ENCODE data around the gene DNAH17. TPM values are rescaled to one million over a fixed set of nuclear protein-coding genes. Genes with fewer than 3 reads are reported as not detected.

DNAH17 gene
- total and polyA plus RNA-seq, 2 of the 13 experiments (the other 11 are each of a cell fraction or from before 2014, with no cell fraction given) = 0.86 to 1.6 TPM

GRCh38 chr17:78493853-78494695 is 83.1 kb downstream of the DNAH17 start (continued):
- TF ChIP-seq, protein P1, sequence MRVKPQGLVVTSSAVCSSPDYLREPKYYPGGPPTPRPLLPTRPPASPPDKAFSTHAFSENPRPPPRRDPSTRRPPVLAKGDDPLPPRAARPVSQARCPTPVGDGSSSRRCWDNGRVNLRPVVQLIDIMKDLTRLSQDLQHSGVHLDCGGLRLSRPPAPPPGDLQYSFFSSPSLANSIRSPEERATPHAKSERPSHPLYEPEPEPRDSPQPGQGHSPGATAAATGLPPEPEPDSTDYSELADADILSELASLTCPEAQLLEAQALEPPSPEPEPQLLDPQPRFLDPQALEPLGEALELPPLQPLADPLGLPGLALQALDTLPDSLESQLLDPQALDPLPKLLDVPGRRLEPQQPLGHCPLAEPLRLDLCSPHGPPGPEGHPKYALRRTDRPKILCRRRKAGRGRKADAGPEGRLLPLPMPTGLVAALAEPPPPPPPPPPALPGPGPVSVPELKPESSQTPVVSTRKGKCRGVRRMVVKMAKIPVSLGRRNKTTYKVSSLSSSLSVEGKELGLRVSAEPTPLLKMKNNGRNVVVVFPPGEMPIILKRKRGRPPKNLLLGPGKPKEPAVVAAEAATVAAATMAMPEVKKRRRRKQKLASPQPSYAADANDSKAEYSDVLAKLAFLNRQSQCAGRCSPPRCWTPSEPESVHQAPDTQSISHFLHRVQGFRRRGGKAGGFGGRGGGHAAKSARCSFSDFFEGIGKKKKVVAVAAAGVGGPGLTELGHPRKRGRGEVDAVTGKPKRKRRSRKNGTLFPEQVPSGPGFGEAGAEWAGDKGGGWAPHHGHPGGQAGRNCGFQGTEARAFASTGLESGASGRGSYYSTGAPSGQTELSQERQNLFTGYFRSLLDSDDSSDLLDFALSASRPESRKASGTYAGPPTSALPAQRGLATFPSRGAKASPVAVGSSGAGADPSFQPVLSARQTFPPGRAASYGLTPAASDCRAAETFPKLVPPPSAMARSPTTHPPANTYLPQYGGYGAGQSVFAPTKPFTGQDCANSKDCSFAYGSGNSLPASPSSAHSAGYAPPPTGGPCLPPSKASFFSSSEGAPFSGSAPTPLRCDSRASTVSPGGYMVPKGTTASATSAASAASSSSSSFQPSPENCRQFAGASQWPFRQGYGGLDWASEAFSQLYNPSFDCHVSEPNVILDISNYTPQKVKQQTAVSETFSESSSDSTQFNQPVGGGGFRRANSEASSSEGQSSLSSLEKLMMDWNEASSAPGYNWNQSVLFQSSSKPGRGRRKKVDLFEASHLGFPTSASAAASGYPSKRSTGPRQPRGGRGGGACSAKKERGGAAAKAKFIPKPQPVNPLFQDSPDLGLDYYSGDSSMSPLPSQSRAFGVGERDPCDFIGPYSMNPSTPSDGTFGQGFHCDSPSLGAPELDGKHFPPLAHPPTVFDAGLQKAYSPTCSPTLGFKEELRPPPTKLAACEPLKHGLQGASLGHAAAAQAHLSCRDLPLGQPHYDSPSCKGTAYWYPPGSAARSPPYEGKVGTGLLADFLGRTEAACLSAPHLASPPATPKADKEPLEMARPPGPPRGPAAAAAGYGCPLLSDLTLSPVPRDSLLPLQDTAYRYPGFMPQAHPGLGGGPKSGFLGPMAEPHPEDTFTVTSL (CRISPR knock-in tag; IDR thresholded peaks at IDR 0.05; ENCODE audit: borderline replicate concordance) = no peak
- TF ChIP-seq ZBTB38 (CRISPR knock-in tag; IDR thresholded peaks at IDR 0.05) (peak; percentile 70), SAP130 (CRISPR knock-in tag; IDR thresholded peaks at IDR 0.05; ENCODE audit: low read depth) (no peak), AKAP8 (CRISPR knock-in tag; IDR thresholded peaks at IDR 0.05) (no peak), HNRNPLL (IDR thresholded peaks at IDR 0.05; ENCODE audit: low read depth, low read length, poor library complexity, severe bottlenecking) (peak; percentile 12), CBFB (CRISPR knock-in tag; IDR thresholded peaks at IDR 0.05) (0 out of 2 replicates have a peak, but pooled peaks have one; percentile 40), PHF20 (CRISPR knock-in tag; IDR thresholded peaks at IDR 0.05) (no peak), DZIP1 (CRISPR knock-in tag; IDR thresholded peaks at IDR 0.05) (no peak), ZNF503 (CRISPR knock-in tag; IDR thresholded peaks at IDR 0.05) (no peak), ZNF768 (CRISPR knock-in tag; IDR thresholded peaks at IDR 0.05) (peak; percentile 8; the same call in 1 of the 2 replicates), THAP9 (CRISPR knock-in tag; IDR thresholded peaks at IDR 0.05; ENCODE audit: borderline replicate concordance) (no peak)
- TF ChIP-seq, protein P2, sequence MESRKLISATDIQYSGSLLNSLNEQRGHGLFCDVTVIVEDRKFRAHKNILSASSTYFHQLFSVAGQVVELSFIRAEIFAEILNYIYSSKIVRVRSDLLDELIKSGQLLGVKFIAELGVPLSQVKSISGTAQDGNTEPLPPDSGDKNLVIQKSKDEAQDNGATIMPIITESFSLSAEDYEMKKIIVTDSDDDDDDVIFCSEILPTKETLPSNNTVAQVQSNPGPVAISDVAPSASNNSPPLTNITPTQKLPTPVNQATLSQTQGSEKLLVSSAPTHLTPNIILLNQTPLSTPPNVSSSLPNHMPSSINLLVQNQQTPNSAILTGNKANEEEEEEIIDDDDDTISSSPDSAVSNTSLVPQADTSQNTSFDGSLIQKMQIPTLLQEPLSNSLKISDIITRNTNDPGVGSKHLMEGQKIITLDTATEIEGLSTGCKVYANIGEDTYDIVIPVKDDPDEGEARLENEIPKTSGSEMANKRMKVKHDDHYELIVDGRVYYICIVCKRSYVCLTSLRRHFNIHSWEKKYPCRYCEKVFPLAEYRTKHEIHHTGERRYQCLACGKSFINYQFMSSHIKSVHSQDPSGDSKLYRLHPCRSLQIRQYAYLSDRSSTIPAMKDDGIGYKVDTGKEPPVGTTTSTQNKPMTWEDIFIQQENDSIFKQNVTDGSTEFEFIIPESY (CRISPR knock-in tag; IDR thresholded peaks at IDR 0.05) = peak; percentile 46; the same call in 1 of the 2 replicates

Data from HepG2 (cell line).